K562 (cell line): Measurements from ENCODE around the gene CDC42EP2. TPM values are rescaled to one million over a fixed set of nuclear protein-coding genes. Genes with fewer than 3 reads are reported as not detected.

Source experiments
- DLX4 ChIP-seq: fragments of 250-450 bp; sonication (Bioruptor Pico); IDR thresholded peaks from 2 replicates; pipeline ENCODE4 v1.6.1; 2021; ENCODE audit warnings: mild to moderate bottlenecking
- DNMT1 ChIP-seq: fragments of 450-650 bp; IDR thresholded peaks from 2 replicates; pipeline ENCODE4 v1.6.1; 2016; ENCODE audit warnings: antibody characterized with exemption, mild to moderate bottlenecking
- E2F1 ChIP-seq: sonication (generic); formaldehyde crosslinking; IDR thresholded peaks from 2 replicates; pipeline ENCODE4 v1.8.1; 2023; ENCODE audit warnings: mild to moderate bottlenecking, missing genetic modification reagents, moderate library complexity
- EP300 ChIP-seq: IDR thresholded peaks from 2 replicates; pipeline ENCODE4 v1.6.1; 2012; ENCODE audit warnings: low read length, improper control_type of control experiment
- ETV6 ChIP-seq, 3 experiments: fragments of 150-350 bp in 1 of 3; sonication (generic) in 1 of 3; formaldehyde crosslinking in 1 of 3; IDR thresholded peaks; 2 replicates each; pipeline versions ENCODE4 v1.6.1 to v1.8.0; 2014 to 2022; ENCODE audit warnings: borderline replicate concordance in 2 of 3, low read depth in 2 of 3, antibody characterized with exemption in 1 of 3, low read length in 1 of 3, mild to moderate bottlenecking in 1 of 3, missing genetic modification reagents in 1 of 3
- GABPB1 ChIP-seq: sonication (generic); formaldehyde crosslinking; IDR thresholded peaks from 2 replicates; pipeline ENCODE4 v1.8.0; 2022; ENCODE audit warnings: mild to moderate bottlenecking, missing genetic modification reagents
- GABPB2 ChIP-seq: fragments of 250-450 bp; sonication (Bioruptor Pico); conservative IDR thresholded peaks from 2 replicates; pipeline ENCODE4 v1.5.1; 2021; ENCODE audit warnings: mild to moderate bottlenecking
- MEF2D ChIP-seq: conservative IDR thresholded peaks from 2 replicates; pipeline ENCODE4 v1.6.1; 2016; ENCODE audit warnings: low read depth, missing genetic modification characterization, missing compliant biosample characterization
- MLLT1 ChIP-seq, 2 experiments: fragments of 450-650 bp; IDR thresholded peaks; 2 replicates each; pipeline ENCODE4 v1.6.1; 2016
- NCOR1 ChIP-seq: fragments of 450-650 bp; IDR thresholded peaks from 2 replicates; pipeline ENCODE4 v1.6.1; 2016; ENCODE audit warnings: mild to moderate bottlenecking, moderate library complexity
- SMARCA4 ChIP-seq: fragments of 450-650 bp; IDR thresholded peaks from 2 replicates; pipeline ENCODE4 v1.6.1; 2016
- STAT5A ChIP-seq: IDR thresholded peaks from 2 replicates; pipeline ENCODE4 v1.6.1; 2012; ENCODE audit warnings: low read length, inconsistent platforms, borderline replicate concordance
- TEAD4 ChIP-seq, 2 experiments: sonication (generic) in 1 of 2; formaldehyde crosslinking in 1 of 2; IDR thresholded peaks; 2 replicates each; pipeline versions ENCODE4 v1.6.1 to v1.8.0; 2012 to 2022; ENCODE audit warnings: borderline replicate concordance in 1 of 2, inconsistent platforms in 1 of 2, low read length in 1 of 2, mild to moderate bottlenecking in 1 of 2, missing genetic modification reagents in 1 of 2
- XRCC5 ChIP-seq: fragments of 200-400 bp; formaldehyde crosslinking; IDR thresholded peaks from 2 replicates; pipeline ENCODE4 v1.6.1; 2017; ENCODE audit warnings: low read depth, mild to moderate bottlenecking, low read length
- ZNF384 ChIP-seq: IDR thresholded peaks from 2 replicates; pipeline ENCODE4 v1.6.1; 2012; ENCODE audit warnings: low read depth, low read length, improper control_type of control experiment
- ZNF780A ChIP-seq: fragments of 250-450 bp; sonication (Bioruptor Pico); IDR thresholded peaks from 2 replicates; pipeline ENCODE4 v1.5.0; 2021; ENCODE audit warnings: mild to moderate bottlenecking
- polyA plus RNA-seq, 8 experiments: library from polyadenylated mRNA; depleted of rRNA in 4 of 8; stranded (reverse) in 5 of 8; unstranded in 3 of 8; fragments of >200 nt; fragmentation: Nextera tagmentation in 2 of 8; fragmentation: Illumina TruSeq in 1 of 8; extraction: Ambion mirVana in 2 of 8; extraction: Trizol in 1 of 8; gene quantifications; 2 replicates each; pipeline versions ENCODE4 v1.2.1 to v1.2.3, GENCODE V29; 2011 to 2014; ENCODE audit warnings: inconsistent platforms in 1 of 8, missing spikeins in 1 of 8
- total RNA-seq, 7 experiments: library from RNA; depleted of rRNA in 6 of 7; stranded (reverse); fragments of >200 nt in 6 of 7; fragmentation: Illumina TruSeq in 2 of 7; extraction: Trizol in 2 of 7; gene quantifications; 2 replicates each; pipeline versions ENCODE4 v1.2.1 to v1.2.3, GENCODE V29; 2011 to 2021; ENCODE audit warnings: low replicate concordance in 1 of 7

Gene CDC42EP2
- total and polyA plus RNA-seq, 9 of the 15 experiments (the other 6 are each of a cell fraction or from before 2014, with no cell fraction given) = 0.27 to 3.5 (median 0.83) TPM; not detected in 1

GRCh38 chr11:65362320-65362931, 47.8 kb downstream of the CDC42EP2 start (continued):
- TF ChIP-seq ETV6 (IDR thresholded peaks at IDR 0.05; ENCODE audit: borderline replicate concordance in 1 of 2, low read depth in 2 of 2, low read length in 1 of 2) = 0 out of 4 replicates have a peak, but pooled peaks of 1 of the 2 experiments have one; percentile 16
- TF ChIP-seq ETV6 (CRISPR knock-in tag; IDR thresholded peaks at IDR 0.05; ENCODE audit: borderline replicate concordance) = no peak
- TF ChIP-seq DLX4 (CRISPR knock-in tag) = no peak
- 0 out of 2 replicates have a peak, but pooled peaks have one; percentile 21 for TF ChIP-seq GABPB1 (CRISPR knock-in tag)
- 0 out of 4 replicates have a peak, but pooled peaks of 1 of the 2 experiments have one; percentile 50 for TF ChIP-seq MLLT1 (IDR thresholded peaks at IDR 0.05)
- TF ChIP-seq STAT5A = no peak
- TF ChIP-seq TEAD4 (IDR thresholded peaks at IDR 0.05; ENCODE audit: low read length) = peak; percentile 51; the same call in 1 of the 2 replicates
- no peak for TF ChIP-seq TEAD4 (CRISPR knock-in tag; IDR thresholded peaks at IDR 0.05; ENCODE audit: borderline replicate concordance)
- TF ChIP-seq SMARCA4 = peak; percentile 81
- peak; percentile 36; the same call in 1 of the 2 replicates for TF ChIP-seq NCOR1
- no peak for TF ChIP-seq DNMT1
- TF ChIP-seq EP300 = peak; percentile 37; the same call in 1 of the 2 replicates
- TF ChIP-seq E2F1 (CRISPR knock-in tag) = no peak
- TF ChIP-seq GABPB2 (CRISPR knock-in tag) = no peak
- TF ChIP-seq XRCC5 = no peak
- TF ChIP-seq ZNF780A (CRISPR knock-in tag) = no peak
- 0 out of 2 replicates have a peak, but pooled peaks have one; percentile 23 for TF ChIP-seq MEF2D (tag)
- peak; percentile 99 for TF ChIP-seq ZNF384
